Endothelial cell of umbilical vein (primary cell): ENCODE results near the gene TBC1D23. TPM values are rescaled to one million over a fixed set of nuclear protein-coding genes. Genes with fewer than 3 reads are reported as not detected.

Source experiments
- BruUV-seq: library from RNA; stranded (reverse); fragments of 400-500 nt; replicated peaks from 2 replicates; lab custom pipeline; 2021; lab: Mats Ljungman, UMichigan
- CTCF ChIA-PET: fragments of 300-600, 350-600 bp; sonication (Branson Sonifier 250); formaldehyde crosslinking; loops from one replicate; lab custom pipeline; 2021; ENCODE audit warnings: antibody characterized with exemption, inconsistent platforms; lab: Charles Lee
- POLR2A ChIA-PET: fragments of 300-600, 350-600 bp; sonication (Branson Sonifier 250); formaldehyde crosslinking; loops from one replicate; lab custom pipeline; 2021; ENCODE audit warnings: antibody characterized with exemption, inconsistent platforms; lab: Charles Lee
- DNase-seq: peaks from one replicate; pipeline ENCODE4 v3.0.0-alpha.2; 2011; ENCODE audit warnings: low read depth, low spot score
- FAIRE-seq: peaks from 2 replicates; lab custom pipeline; 2011; peaks lifted over from hg19 to GRCh38; lab: Jason Lieb, UNC
- H2AFZ ChIP-seq: 2 replicates; pipeline ENCODE4 v1.6.0; 2012; ENCODE audit warnings: low read depth, low read length, control low read depth, inconsistent platforms
- H3K27ac ChIP-seq: 2 replicates; pipeline ENCODE4 v1.5.1; 2011; ENCODE audit warnings: low read depth, mild to moderate bottlenecking, control low read depth, low read length, moderate library complexity; ENCODE audit not compliant: insufficient read depth
- H3K27me3 ChIP-seq, 2 experiments: 2 replicates each; pipeline versions ENCODE4 v1.6.0 to v1.6.1; 2011; ENCODE audit warnings: low read length in 2 of 2, mixed read lengths in 1 of 2; ENCODE audit not compliant: control insufficient read depth in 2 of 2, insufficient read depth in 2 of 2
- H3K36me3 ChIP-seq, 2 experiments: 2 replicates in 1 of 2; 3 replicates in 1 of 2; pipeline ENCODE4 v1.5.1; 2011; ENCODE audit warnings: low read length in 2 of 2, mild to moderate bottlenecking in 1 of 2, moderate library complexity in 1 of 2; ENCODE audit not compliant: control insufficient read depth in 2 of 2, insufficient read depth in 2 of 2; ENCODE audit errors: extremely low read depth in 1 of 2
- H3K4me1 ChIP-seq: 3 replicates; pipeline ENCODE4 v1.5.1; 2011; ENCODE audit warnings: mild to moderate bottlenecking, low read length; ENCODE audit not compliant: control insufficient read depth, insufficient read depth; ENCODE audit errors: extremely low read depth
- H3K4me2 ChIP-seq: 2 replicates; pipeline ENCODE4 v1.6.1; 2011; ENCODE audit warnings: low read length, control low read depth, mixed read lengths; ENCODE audit not compliant: insufficient read depth
- H3K4me3 ChIP-seq, 3 experiments: fragments of 200-600 bp in 1 of 3; sonication (generic), shearing (Covaris generic) in 1 of 3; replicated peaks in 1 of 3; 2 replicates each; pipeline ENCODE4 v1.5.1; 2011 to 2016; ENCODE audit warnings: control low read depth in 3 of 3, low read length in 3 of 3, mild to moderate bottlenecking in 2 of 3, inconsistent platforms in 1 of 3, low read depth in 1 of 3, moderate library complexity in 1 of 3; ENCODE audit not compliant: insufficient read depth in 1 of 3
- H3K79me2 ChIP-seq: 2 replicates; pipeline ENCODE4 v1.6.0; 2012; ENCODE audit warnings: low read length, inconsistent platforms; ENCODE audit not compliant: control insufficient read depth, insufficient read depth
- H3K9ac ChIP-seq: replicated peaks from 2 replicates; pipeline ENCODE3; 2011; ENCODE audit warnings: low read length, control low read depth; ENCODE audit not compliant: insufficient read depth; ENCODE audit errors: extremely low read depth
- H3K9me1 ChIP-seq: replicated peaks from 3 replicates; pipeline ENCODE4 v1.6.0; 2011; ENCODE audit warnings: mild to moderate bottlenecking, low read length; ENCODE audit not compliant: control insufficient read depth, insufficient read depth; ENCODE audit errors: extremely low read depth
- H3K9me3 ChIP-seq: replicated peaks from 2 replicates; pipeline ENCODE4 v1.5.1; 2012; ENCODE audit warnings: low read length, inconsistent platforms; ENCODE audit not compliant: control insufficient read depth, insufficient read depth
- H4K20me1 ChIP-seq: replicated peaks from 2 replicates; pipeline ENCODE3; 2011; ENCODE audit warnings: mild to moderate bottlenecking, low read length; ENCODE audit not compliant: control insufficient read depth, insufficient read depth; ENCODE audit errors: extremely low read depth
- CTCF ChIP-seq, 2 donors: IDR thresholded peaks; 1 replicate in 1 of 2; 2 replicates in 1 of 2; pipeline ENCODE4 v1.5.1; 2011; ENCODE audit warnings: low read length in 2 of 2, mild to moderate bottlenecking in 2 of 2, moderate library complexity in 2 of 2, control low read depth in 1 of 2, inconsistent platforms in 1 of 2, low read depth in 1 of 2; ENCODE audit not compliant: insufficient read depth in 1 of 2; ENCODE audit errors: extremely low read depth in 1 of 2
- EZH2 ChIP-seq: IDR thresholded peaks from 2 replicates; pipeline ENCODE4 v1.6.1; 2012; ENCODE audit warnings: borderline replicate concordance, low read depth, mild to moderate bottlenecking, moderate library complexity, low read length, inconsistent platforms; ENCODE audit not compliant: severe bottlenecking
- FOS ChIP-seq: IDR thresholded peaks from 2 replicates; pipeline ENCODE4 v1.6.1; 2011; ENCODE audit warnings: mild to moderate bottlenecking, low read length, moderate library complexity, borderline replicate concordance; ENCODE audit not compliant: insufficient read depth
- GATA2 ChIP-seq: IDR thresholded peaks from 2 replicates; pipeline ENCODE4 v1.7.0; 2011; ENCODE audit warnings: low read depth, mild to moderate bottlenecking, moderate library complexity, mixed read lengths, low read length; ENCODE audit not compliant: insufficient read length, insufficient read depth
- JUN ChIP-seq: IDR thresholded peaks from 2 replicates; pipeline ENCODE4 v1.6.1; 2011; ENCODE audit warnings: borderline replicate concordance, low read depth; ENCODE audit not compliant: insufficient read length, insufficient read depth
- MAX ChIP-seq: IDR thresholded peaks from 2 replicates; pipeline ENCODE4 v1.6.1; 2011; ENCODE audit not compliant: insufficient read depth, insufficient read length
- MYC ChIP-seq: IDR thresholded peaks from one replicate; pipeline ENCODE4 v1.6.1; 2011; ENCODE audit warnings: mild to moderate bottlenecking, low read depth, low read length
- POLR2A ChIP-seq: IDR thresholded peaks from 2 replicates; pipeline ENCODE4 v1.6.1; 2012; ENCODE audit warnings: low read depth, mild to moderate bottlenecking, control low read depth, low read length
- POLR2AphosphoS5 ChIP-seq: IDR thresholded peaks from 2 replicates; pipeline ENCODE4 v1.6.1; 2012; ENCODE audit warnings: low read depth, mild to moderate bottlenecking, control low read depth, low read length, moderate library complexity; ENCODE audit not compliant: insufficient read depth
- dilution Hi-C: fragments of 300-500 bp; cut with MboI; formaldehyde crosslinking; loops from one replicate; pipeline ENCODE4 v1.15.0; 2019; ENCODE audit warnings: low sequenced_read_pairs; ENCODE audit not compliant: extremely low pct_ligation_motif_present
- intact Hi-C: fragments of 100-400 bp; cut with micrococcal nuclease; formaldehyde crosslinking; loops from one replicate; pipeline ENCODE4 v1.10.0; 2022
- polyA plus RNA-seq, 4 experiments: library from polyadenylated mRNA; depleted of rRNA in 3 of 4; stranded (reverse) in 3 of 4; unstranded in 1 of 4; fragments of >200 nt; gene quantifications; 2 replicates each; pipeline versions ENCODE4 v1.2.1 to v1.2.3, GENCODE V29; 2011 to 2012; ENCODE audit warnings: missing spikeins in 1 of 4
- total RNA-seq: library from RNA; stranded (reverse); gene quantifications from 2 replicates; pipeline ENCODE4 v1.2.3, GENCODE V29; 2021

The TBC1D23 gene
- total and polyA plus RNA-seq, 2 donors (not counting 3 experiments of a cell fraction or from before 2014, with no cell fraction given) = 10.3 to 34.8 TPM

- Histone ChIP-seq H3K9ac (no peak overlapping the region), H3K4me1 (peaks cover 10% of the 10 kb centered on the region), H3K9me1 (no peaks in the 10 kb centered on the region), H3K4me2 (no peak overlapping the region), H3K4me3 (no peak overlapping the region), H4K20me1 (no peaks in the 10 kb centered on the region), H2AFZ (no peak overlapping the region), H3K9me3 (no peaks in the 10 kb centered on the region), H3K36me3 (no peaks in the 10 kb centered on the region), H3K27ac (no peak overlapping the region), H3K27me3 (no peaks in the 10 kb centered on the region), H3K79me2 (no peaks in the 10 kb centered on the region)
- dilution Hi-C loops = no loop called here
- intact Hi-C loops = no loop called here
- TF ChIP-seq MYC (no peak), MAX (no peak), EZH2 (no peak), GATA2 (no peak), POLR2AphosphoS5 (no peak), FOS (no peak), POLR2A (no peak), JUN (no peak), CTCF (IDR thresholded peaks at IDR 0.05; ENCODE audit: extremely low read depth in 1 of 2, insufficient read depth in 1 of 2, low read depth in 1 of 2, low read length in 2 of 2) (no peak)
- DNase-seq (no peak), FAIRE-seq (no peak)
- ChIA-PET POLR2A (no interaction called here), CTCF (interaction anchor here (1.1 to 2.2 kb wide), 5 partner anchors 14 to 501 kb away, joined by 3 to 7 read pairs (median 3); no protein-coding TSS in a partner anchor)
- no TSS peak for BruUV-seq
These were observed 72.3 kb downstream of the TBC1D23 start for GRCh38 chr3:100333051-100333450.
